ENCODE measurements around the gene DAD1.

DNA sequence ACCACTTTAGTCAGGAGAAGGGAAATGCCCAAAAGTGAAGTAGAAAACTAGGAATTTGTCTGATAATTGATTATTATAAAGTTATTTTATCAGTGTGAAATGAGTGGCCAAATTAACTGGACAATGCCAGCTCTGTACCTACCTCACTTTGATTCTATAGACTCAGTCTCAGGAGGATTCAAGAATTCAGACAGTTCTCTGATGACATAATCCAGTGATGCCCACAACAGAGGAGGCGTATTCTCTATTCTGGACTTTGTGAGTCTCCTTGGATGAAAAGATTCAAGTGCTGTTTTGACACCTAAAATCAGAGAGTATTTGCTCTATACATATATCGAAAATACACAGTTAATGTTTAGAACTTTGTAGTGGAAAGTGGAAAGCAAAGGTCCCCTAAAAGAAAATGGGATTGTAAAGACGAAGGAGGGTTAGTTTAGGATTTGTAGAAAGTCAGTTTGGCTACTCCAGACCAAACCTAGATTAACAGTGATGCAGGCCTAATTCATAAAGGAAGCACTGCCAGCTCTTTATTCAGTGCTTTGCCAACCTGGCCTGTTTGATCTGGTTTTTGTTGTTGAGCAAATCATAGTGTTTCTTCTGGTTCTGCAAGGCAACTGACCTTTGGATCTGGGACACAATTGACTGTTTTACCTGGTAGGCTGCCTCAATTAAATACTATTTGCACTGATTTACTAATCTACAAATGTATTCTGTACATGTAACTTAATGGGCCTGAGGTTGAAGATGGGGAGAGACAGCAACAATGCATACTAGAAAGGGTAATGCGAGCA is 67.4 kb downstream of the DAD1 start:
- TF ChIP-seq, protein P1, sequence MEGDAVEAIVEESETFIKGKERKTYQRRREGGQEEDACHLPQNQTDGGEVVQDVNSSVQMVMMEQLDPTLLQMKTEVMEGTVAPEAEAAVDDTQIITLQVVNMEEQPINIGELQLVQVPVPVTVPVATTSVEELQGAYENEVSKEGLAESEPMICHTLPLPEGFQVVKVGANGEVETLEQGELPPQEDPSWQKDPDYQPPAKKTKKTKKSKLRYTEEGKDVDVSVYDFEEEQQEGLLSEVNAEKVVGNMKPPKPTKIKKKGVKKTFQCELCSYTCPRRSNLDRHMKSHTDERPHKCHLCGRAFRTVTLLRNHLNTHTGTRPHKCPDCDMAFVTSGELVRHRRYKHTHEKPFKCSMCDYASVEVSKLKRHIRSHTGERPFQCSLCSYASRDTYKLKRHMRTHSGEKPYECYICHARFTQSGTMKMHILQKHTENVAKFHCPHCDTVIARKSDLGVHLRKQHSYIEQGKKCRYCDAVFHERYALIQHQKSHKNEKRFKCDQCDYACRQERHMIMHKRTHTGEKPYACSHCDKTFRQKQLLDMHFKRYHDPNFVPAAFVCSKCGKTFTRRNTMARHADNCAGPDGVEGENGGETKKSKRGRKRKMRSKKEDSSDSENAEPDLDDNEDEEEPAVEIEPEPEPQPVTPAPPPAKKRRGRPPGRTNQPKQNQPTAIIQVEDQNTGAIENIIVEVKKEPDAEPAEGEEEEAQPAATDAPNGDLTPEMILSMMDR (IDR thresholded peaks at IDR 0.05) = no peak
- TF ChIP-seq POLR2AphosphoS5 (IDR thresholded peaks at IDR 0.05) (no peak), EP300 (IDR thresholded peaks at IDR 0.05) (no peak)

Data from sigmoid colon (tissue), 4 donors.